WTC11 (cell line): ENCODE results near the gene ZNF672. TPM values are rescaled to one million over a fixed set of nuclear protein-coding genes. Genes with fewer than 3 reads are reported as not detected.

Experiments
- ATAC-seq: fragments of 200-7000 bp; cut with Tn5 transposase; 2 replicates; pipeline ENCODE4 v1.10.0; 2021; ENCODE audit warnings: mild to moderate bottlenecking, moderate library complexity
- CTCF ChIA-PET: fragments of 300-600 bp; sonication (Branson Sonifier 250); formaldehyde crosslinking; loops from one replicate; lab custom pipeline; 2021; ENCODE audit warnings: antibody characterized with exemption; lab: Charles Lee
- POLR2A ChIA-PET: fragments of 350-600 bp; sonication (Branson Sonifier 250); formaldehyde crosslinking; loops from one replicate; lab custom pipeline; 2021; ENCODE audit warnings: antibody characterized with exemption; lab: Charles Lee
- DNase-seq: peaks from one replicate; pipeline ENCODE4 v3.0.0; 2021; ENCODE audit warnings: low spot score
- H3K27ac Mint-ChIP-seq: 2 replicates; pipeline ENCODE4 v1.8.0; 2021; ENCODE audit warnings: mixed read lengths
- H3K27me3 Mint-ChIP-seq: 2 replicates; pipeline ENCODE4 v1.8.0; 2021; ENCODE audit warnings: low read depth, mild to moderate bottlenecking, moderate library complexity, mixed read lengths
- H3K36me3 Mint-ChIP-seq: 2 replicates; pipeline ENCODE4 v1.8.0; 2021; ENCODE audit warnings: mixed read lengths
- H3K4me1 Mint-ChIP-seq: 2 replicates; pipeline ENCODE4 v1.8.0; 2022; ENCODE audit warnings: mixed read lengths
- H3K4me3 Mint-ChIP-seq: 2 replicates; pipeline ENCODE4 v1.8.0; 2021; ENCODE audit warnings: mild to moderate bottlenecking, moderate library complexity, mixed read lengths
- H3K9me3 Mint-ChIP-seq: 2 replicates; pipeline ENCODE4 v1.8.0; 2021; ENCODE audit warnings: mixed read lengths
- CBFB ChIP-seq: sonication (generic); formaldehyde crosslinking; IDR thresholded peaks from 2 replicates; pipeline ENCODE4 v1.8.1; 2022; ENCODE audit warnings: mild to moderate bottlenecking, low read depth, missing genetic modification reagents
- CDX4 ChIP-seq: fragments of 250-450 bp; sonication (Bioruptor Pico); IDR thresholded peaks from 2 replicates; pipeline ENCODE4 v1.9.0; 2021; ENCODE audit warnings: moderate library complexity, mild to moderate bottlenecking, inconsistent platforms, borderline replicate concordance
- ELF4 ChIP-seq: sonication (generic); formaldehyde crosslinking; IDR thresholded peaks from 2 replicates; pipeline ENCODE4 v1.8.1; 2022; ENCODE audit warnings: low read depth, mild to moderate bottlenecking, moderate library complexity, missing genetic modification reagents
- EMX1 ChIP-seq: fragments of 250-450 bp; sonication (Bioruptor Pico); IDR thresholded peaks from 2 replicates; pipeline ENCODE4 v1.8.0; 2021; ENCODE audit warnings: mild to moderate bottlenecking
- ETV6 ChIP-seq: sonication (generic); formaldehyde crosslinking; IDR thresholded peaks from 2 replicates; pipeline ENCODE4 v1.8.1; 2022; ENCODE audit warnings: mild to moderate bottlenecking, missing genetic modification reagents
- FOXJ3 ChIP-seq: sonication (generic); formaldehyde crosslinking; IDR thresholded peaks from 2 replicates; pipeline ENCODE4 v1.9.0; 2021; ENCODE audit warnings: missing genetic modification reagents, mild to moderate bottlenecking, borderline replicate concordance
- NR3C1 ChIP-seq: sonication (generic); formaldehyde crosslinking; conservative IDR thresholded peaks from 2 replicates; pipeline ENCODE4 v1.8.1; 2023; ENCODE audit warnings: low read depth, mild to moderate bottlenecking, missing genetic modification reagents
- PREB ChIP-seq: sonication (generic); formaldehyde crosslinking; IDR thresholded peaks from 2 replicates; pipeline ENCODE4 v1.8.1; 2022; ENCODE audit warnings: mild to moderate bottlenecking, missing genetic modification reagents, moderate library complexity, borderline replicate concordance
- RELA ChIP-seq: sonication (generic); formaldehyde crosslinking; IDR thresholded peaks from 2 replicates; pipeline ENCODE4 v1.8.1; 2022; ENCODE audit warnings: missing genetic modification reagents, mild to moderate bottlenecking, borderline replicate concordance
- SMAD3 ChIP-seq: sonication (generic); formaldehyde crosslinking; IDR thresholded peaks from 2 replicates; pipeline ENCODE4 v1.8.0; 2022; ENCODE audit warnings: missing genetic modification reagents, mild to moderate bottlenecking, borderline replicate concordance
- SMAD4 ChIP-seq: sonication (generic); formaldehyde crosslinking; IDR thresholded peaks from 2 replicates; pipeline ENCODE4 v1.8.0; 2022; ENCODE audit warnings: mild to moderate bottlenecking, missing genetic modification reagents
- SP1 ChIP-seq: sonication (generic); formaldehyde crosslinking; conservative IDR thresholded peaks from 2 replicates; pipeline ENCODE4 v1.8.1; 2022; ENCODE audit warnings: missing genetic modification reagents
- TEAD4 ChIP-seq: sonication (generic); formaldehyde crosslinking; IDR thresholded peaks from 2 replicates; pipeline ENCODE4 v1.8.0; 2022; ENCODE audit warnings: mild to moderate bottlenecking, missing genetic modification reagents
- TP53 ChIP-seq: sonication (generic); formaldehyde crosslinking; IDR thresholded peaks from 2 replicates; pipeline ENCODE4 v1.8.1; 2023; ENCODE audit warnings: mild to moderate bottlenecking, missing genetic modification reagents
- ZBTB21 ChIP-seq: sonication (generic); formaldehyde crosslinking; IDR thresholded peaks from 2 replicates; pipeline ENCODE4 v1.8.1; 2023; ENCODE audit warnings: mild to moderate bottlenecking, missing genetic modification reagents, borderline replicate concordance
- ZNF138 ChIP-seq: sonication (generic); formaldehyde crosslinking; conservative IDR thresholded peaks from 2 replicates; pipeline ENCODE4 v1.8.1; 2022; ENCODE audit warnings: mild to moderate bottlenecking, moderate library complexity, missing genetic modification reagents
- ZSCAN18 ChIP-seq: fragments of 250-450 bp; sonication (Bioruptor Pico); IDR thresholded peaks from 2 replicates; pipeline ENCODE4 v2.1.2; 2022; ENCODE audit warnings: mild to moderate bottlenecking, moderate library complexity
- total RNA-seq: library from RNA; stranded (reverse); gene quantifications from 3 replicates; pipeline ENCODE4 v1.2.3, GENCODE V29; 2021
- TF ChIP-seq, protein P1 (sequence below): fragments of 250-450 bp; sonication (Bioruptor Pico); IDR thresholded peaks from 2 replicates; pipeline ENCODE4 v1.8.0; 2021; ENCODE audit warnings: mild to moderate bottlenecking
- TF ChIP-seq, protein P2 (sequence below): sonication (generic); formaldehyde crosslinking; IDR thresholded peaks from 2 replicates; pipeline ENCODE4 v1.8.1; 2023; ENCODE audit warnings: mild to moderate bottlenecking, missing genetic modification reagents, borderline replicate concordance
- TF ChIP-seq, protein P3 (sequence below): sonication (generic); formaldehyde crosslinking; IDR thresholded peaks from 2 replicates; pipeline ENCODE4 v1.8.0; 2022; ENCODE audit warnings: mild to moderate bottlenecking, missing genetic modification reagents
- TF ChIP-seq, protein P4 (sequence below): sonication (generic); formaldehyde crosslinking; conservative IDR thresholded peaks from 2 replicates; pipeline ENCODE4 v1.8.1; 2023; ENCODE audit warnings: mild to moderate bottlenecking, low read depth, missing genetic modification reagents, moderate library complexity

The ZNF672 gene
- total RNA-seq, 1 experiment from 2014 or later = 37.9 TPM

GRCh38 chr1:248884632-248885295, 46.7 kb downstream of the ZNF672 start (continued):
- TF ChIP-seq, protein P1, sequence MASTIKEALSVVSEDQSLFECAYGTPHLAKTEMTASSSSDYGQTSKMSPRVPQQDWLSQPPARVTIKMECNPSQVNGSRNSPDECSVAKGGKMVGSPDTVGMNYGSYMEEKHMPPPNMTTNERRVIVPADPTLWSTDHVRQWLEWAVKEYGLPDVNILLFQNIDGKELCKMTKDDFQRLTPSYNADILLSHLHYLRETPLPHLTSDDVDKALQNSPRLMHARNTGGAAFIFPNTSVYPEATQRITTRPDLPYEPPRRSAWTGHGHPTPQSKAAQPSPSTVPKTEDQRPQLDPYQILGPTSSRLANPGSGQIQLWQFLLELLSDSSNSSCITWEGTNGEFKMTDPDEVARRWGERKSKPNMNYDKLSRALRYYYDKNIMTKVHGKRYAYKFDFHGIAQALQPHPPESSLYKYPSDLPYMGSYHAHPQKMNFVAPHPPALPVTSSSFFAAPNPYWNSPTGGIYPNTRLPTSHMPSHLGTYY (CRISPR knock-in tag) = no peak
- TF ChIP-seq ETV6 (CRISPR knock-in tag) (no peak), SMAD4 (no peak), TEAD4 (CRISPR knock-in tag) (no peak), SP1 (CRISPR knock-in tag) (no peak), RELA (no peak), PREB (CRISPR knock-in tag) (no peak), FOXJ3 (CRISPR knock-in tag) (no peak), SMAD3 (no peak)

DNA sequence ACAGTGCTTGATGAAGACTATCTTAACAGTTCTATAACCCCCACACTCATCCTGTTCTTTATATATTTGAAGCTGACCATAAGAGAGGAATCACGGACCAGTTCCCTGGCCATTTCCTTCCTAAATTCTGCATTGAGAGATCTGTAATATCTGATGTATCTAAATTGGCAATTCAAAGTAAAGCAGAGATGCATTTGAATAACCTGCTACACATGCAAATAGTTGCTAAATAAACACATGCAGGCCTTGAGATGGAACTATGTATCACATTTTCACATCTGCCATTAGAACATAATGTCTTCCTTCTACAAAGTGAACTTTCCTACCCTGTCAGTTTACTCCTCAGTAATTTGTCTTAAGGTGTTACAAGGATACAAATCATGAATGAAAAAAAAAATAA, 47.6 kb downstream of the ZNF672 start:
- DNase-seq (no peak), ATAC-seq (no peak)
- CTCF ChIA-PET = interaction anchor here (0.9 to 1.6 kb wide), 7 partner anchors 11 to 74 kb away, joined by 3 to 6 read pairs (median 4); partner anchors contain the start of gene PGBD2
- H3K27ac Mint-ChIP-seq = no peak overlapping the region
- H3K36me3 Mint-ChIP-seq = no peaks in the 10 kb centered on the region
- no peak overlapping the region for H3K4me3 Mint-ChIP-seq
- H3K27me3 Mint-ChIP-seq = no peaks in the 10 kb centered on the region; the same call in 1 of the 2 replicates
- peaks cover 30% of the 10 kb centered on the region for H3K4me1 Mint-ChIP-seq
- H3K9me3 Mint-ChIP-seq = no peaks in the 10 kb centered on the region
- POLR2A ChIA-PET = no interaction called here
- TF ChIP-seq PREB (CRISPR knock-in tag) (no peak), ZBTB21 (CRISPR knock-in tag) (no peak), SMAD3 (no peak), ZSCAN18 (CRISPR knock-in tag) (no peak), ELF4 (CRISPR knock-in tag) (no peak), CDX4 (CRISPR knock-in tag) (no peak), ZNF138 (CRISPR knock-in tag) (no peak), NR3C1 (CRISPR knock-in tag) (no peak), CBFB (CRISPR knock-in tag) (no peak), TP53 (no peak), EMX1 (no peak)
- TF ChIP-seq, protein P2, sequence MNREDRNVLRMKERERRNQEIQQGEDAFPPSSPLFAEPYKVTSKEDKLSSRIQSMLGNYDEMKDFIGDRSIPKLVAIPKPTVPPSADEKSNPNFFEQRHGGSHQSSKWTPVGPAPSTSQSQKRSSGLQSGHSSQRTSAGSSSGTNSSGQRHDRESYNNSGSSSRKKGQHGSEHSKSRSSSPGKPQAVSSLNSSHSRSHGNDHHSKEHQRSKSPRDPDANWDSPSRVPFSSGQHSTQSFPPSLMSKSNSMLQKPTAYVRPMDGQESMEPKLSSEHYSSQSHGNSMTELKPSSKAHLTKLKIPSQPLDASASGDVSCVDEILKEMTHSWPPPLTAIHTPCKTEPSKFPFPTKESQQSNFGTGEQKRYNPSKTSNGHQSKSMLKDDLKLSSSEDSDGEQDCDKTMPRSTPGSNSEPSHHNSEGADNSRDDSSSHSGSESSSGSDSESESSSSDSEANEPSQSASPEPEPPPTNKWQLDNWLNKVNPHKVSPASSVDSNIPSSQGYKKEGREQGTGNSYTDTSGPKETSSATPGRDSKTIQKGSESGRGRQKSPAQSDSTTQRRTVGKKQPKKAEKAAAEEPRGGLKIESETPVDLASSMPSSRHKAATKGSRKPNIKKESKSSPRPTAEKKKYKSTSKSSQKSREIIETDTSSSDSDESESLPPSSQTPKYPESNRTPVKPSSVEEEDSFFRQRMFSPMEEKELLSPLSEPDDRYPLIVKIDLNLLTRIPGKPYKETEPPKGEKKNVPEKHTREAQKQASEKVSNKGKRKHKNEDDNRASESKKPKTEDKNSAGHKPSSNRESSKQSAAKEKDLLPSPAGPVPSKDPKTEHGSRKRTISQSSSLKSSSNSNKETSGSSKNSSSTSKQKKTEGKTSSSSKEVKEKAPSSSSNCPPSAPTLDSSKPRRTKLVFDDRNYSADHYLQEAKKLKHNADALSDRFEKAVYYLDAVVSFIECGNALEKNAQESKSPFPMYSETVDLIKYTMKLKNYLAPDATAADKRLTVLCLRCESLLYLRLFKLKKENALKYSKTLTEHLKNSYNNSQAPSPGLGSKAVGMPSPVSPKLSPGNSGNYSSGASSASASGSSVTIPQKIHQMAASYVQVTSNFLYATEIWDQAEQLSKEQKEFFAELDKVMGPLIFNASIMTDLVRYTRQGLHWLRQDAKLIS = no peak
- TF ChIP-seq, protein P3, sequence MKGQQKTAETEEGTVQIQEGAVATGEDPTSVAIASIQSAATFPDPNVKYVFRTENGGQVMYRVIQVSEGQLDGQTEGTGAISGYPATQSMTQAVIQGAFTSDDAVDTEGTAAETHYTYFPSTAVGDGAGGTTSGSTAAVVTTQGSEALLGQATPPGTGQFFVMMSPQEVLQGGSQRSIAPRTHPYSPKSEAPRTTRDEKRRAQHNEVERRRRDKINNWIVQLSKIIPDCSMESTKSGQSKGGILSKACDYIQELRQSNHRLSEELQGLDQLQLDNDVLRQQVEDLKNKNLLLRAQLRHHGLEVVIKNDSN (CRISPR knock-in tag) = no peak
- TF ChIP-seq, protein P4, sequence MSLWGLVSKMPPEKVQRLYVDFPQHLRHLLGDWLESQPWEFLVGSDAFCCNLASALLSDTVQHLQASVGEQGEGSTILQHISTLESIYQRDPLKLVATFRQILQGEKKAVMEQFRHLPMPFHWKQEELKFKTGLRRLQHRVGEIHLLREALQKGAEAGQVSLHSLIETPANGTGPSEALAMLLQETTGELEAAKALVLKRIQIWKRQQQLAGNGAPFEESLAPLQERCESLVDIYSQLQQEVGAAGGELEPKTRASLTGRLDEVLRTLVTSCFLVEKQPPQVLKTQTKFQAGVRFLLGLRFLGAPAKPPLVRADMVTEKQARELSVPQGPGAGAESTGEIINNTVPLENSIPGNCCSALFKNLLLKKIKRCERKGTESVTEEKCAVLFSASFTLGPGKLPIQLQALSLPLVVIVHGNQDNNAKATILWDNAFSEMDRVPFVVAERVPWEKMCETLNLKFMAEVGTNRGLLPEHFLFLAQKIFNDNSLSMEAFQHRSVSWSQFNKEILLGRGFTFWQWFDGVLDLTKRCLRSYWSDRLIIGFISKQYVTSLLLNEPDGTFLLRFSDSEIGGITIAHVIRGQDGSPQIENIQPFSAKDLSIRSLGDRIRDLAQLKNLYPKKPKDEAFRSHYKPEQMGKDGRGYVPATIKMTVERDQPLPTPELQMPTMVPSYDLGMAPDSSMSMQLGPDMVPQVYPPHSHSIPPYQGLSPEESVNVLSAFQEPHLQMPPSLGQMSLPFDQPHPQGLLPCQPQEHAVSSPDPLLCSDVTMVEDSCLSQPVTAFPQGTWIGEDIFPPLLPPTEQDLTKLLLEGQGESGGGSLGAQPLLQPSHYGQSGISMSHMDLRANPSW (CRISPR knock-in tag) = no peak
